K562 (cell line): Measurements from ENCODE around the gene NAT10. TPM values are rescaled to one million over a fixed set of nuclear protein-coding genes. Genes with fewer than 3 reads are reported as not detected.

ENCODE experiments used
- ATAC-seq: fragments of 200-7000 bp; cut with Tn5 transposase; 3 replicates; pipeline ENCODE4 v1.9.1; 2020; ENCODE audit warnings: moderate library complexity
- BruUV-seq: library from RNA; stranded (reverse); fragments of 400-500 nt; replicated peaks from 2 replicates; lab custom pipeline; 2021; lab: Mats Ljungman, UMichigan
- CTCF ChIA-PET: fragments of 300-600 bp; formaldehyde crosslinking; extraction: SDS; loops from one replicate; lab custom pipeline; 2021; ENCODE audit warnings: low intra/inter-chr PET ratio; lab: Yijun Ruan, JAX
- POLR2A ChIA-PET: fragments of 300-600, 350-650 bp; sonication (Branson Sonifier 250); formaldehyde crosslinking; extraction: SDS; loops from one replicate; lab custom pipeline; 2021; ENCODE audit warnings: antibody characterized with exemption, inconsistent platforms; lab: Yijun Ruan, JAX
- DNase-seq, 4 experiments: peaks; one replicate each; pipeline versions ENCODE4 v3.0.0 to v3.0.0-alpha.2; 2011 to 2018; ENCODE audit warnings: low spot score in 3 of 4, mixed read lengths in 3 of 4; ENCODE audit errors: extremely low read depth in 1 of 4
- FAIRE-seq: peaks from 2 replicates; lab custom pipeline; 2011; peaks lifted over from hg19 to GRCh38; lab: Jason Lieb, UNC
- H2AFZ ChIP-seq: 2 replicates; pipeline ENCODE4 v1.6.0; 2011; ENCODE audit warnings: low read depth, low read length, control low read depth, inconsistent platforms
- H3K27ac ChIP-seq: fragments of 200-600 bp; 3 replicates; pipeline ENCODE4 v1.8.0; 2011; ENCODE audit warnings: low read depth, mild to moderate bottlenecking, control low read depth, inconsistent platforms, low read length, moderate library complexity, mixed read lengths; ENCODE audit errors: extremely low read depth
- H3K27me3 ChIP-seq, 2 experiments: fragments of 300-600 bp in 1 of 2; 2 replicates in 1 of 2; 3 replicates in 1 of 2; pipeline versions ENCODE4 v1.6.0 to v1.8.0; 2011; ENCODE audit warnings: inconsistent platforms in 2 of 2, low read length in 2 of 2, mild to moderate bottlenecking in 1 of 2, mixed read lengths in 1 of 2, moderate library complexity in 1 of 2; ENCODE audit not compliant: control insufficient read depth in 2 of 2, insufficient read depth in 2 of 2
- H3K36me3 ChIP-seq: fragments of 300-600 bp; 3 replicates; pipeline ENCODE4 v1.8.0; 2011; ENCODE audit warnings: mild to moderate bottlenecking, low read length, inconsistent platforms; ENCODE audit not compliant: control insufficient read depth, insufficient read depth
- H3K4me1 ChIP-seq, 2 experiments: fragments of 200-600 bp in 1 of 2; replicated peaks in 1 of 2; 2 replicates in 1 of 2; 3 replicates in 1 of 2; pipeline versions ENCODE4 v1.5.1 to v1.8.0; 2011; ENCODE audit warnings: inconsistent platforms in 2 of 2, low read length in 2 of 2, mild to moderate bottlenecking in 1 of 2, mixed read lengths in 1 of 2, moderate library complexity in 1 of 2; ENCODE audit not compliant: control insufficient read depth in 2 of 2, insufficient read depth in 2 of 2
- H3K4me2 ChIP-seq: 2 replicates; pipeline ENCODE4 v1.6.1; 2011; ENCODE audit warnings: low read length, control low read depth, inconsistent platforms, mixed read lengths; ENCODE audit not compliant: insufficient read depth
- H3K4me3 ChIP-seq: fragments of 200-600 bp; sonication (generic), shearing (Covaris generic); 2 replicates; pipeline ENCODE4 v1.5.1; 2016; ENCODE audit warnings: control low read depth, inconsistent platforms
- H3K79me2 ChIP-seq: fragments of 200-600 bp; 3 replicates; pipeline ENCODE4 v1.8.0; 2011; ENCODE audit warnings: low read length, inconsistent platforms; ENCODE audit not compliant: control insufficient read depth, insufficient read depth
- H3K9ac ChIP-seq, 2 experiments: 2 replicates each; pipeline versions ENCODE4 v1.6.0 to v1.6.1; 2011; ENCODE audit warnings: low read depth in 2 of 2, low read length in 2 of 2, control low read depth in 1 of 2, inconsistent platforms in 1 of 2, mild to moderate bottlenecking in 1 of 2, mixed read lengths in 1 of 2; ENCODE audit not compliant: insufficient read depth in 1 of 2
- H3K9me1 ChIP-seq: one replicate; pipeline ENCODE4 v1.6.0; 2011; ENCODE audit warnings: inconsistent platforms, mild to moderate bottlenecking, low read length, moderate library complexity; ENCODE audit not compliant: control insufficient read depth, insufficient read depth
- H3K9me3 ChIP-seq: replicated peaks from 2 replicates; pipeline ENCODE4 v1.5.1; 2011; ENCODE audit warnings: low read depth, low read length, inconsistent platforms; ENCODE audit not compliant: control insufficient read depth, insufficient read depth
- H4K20me1 ChIP-seq: replicated peaks from 2 replicates; pipeline ENCODE4 v1.6.1; 2011; ENCODE audit warnings: low read length, inconsistent platforms, mixed read lengths; ENCODE audit not compliant: control insufficient read depth, insufficient read depth
- CTCF ChIP-seq, 3 experiments: IDR thresholded peaks in 2 of 3; conservative IDR thresholded peaks in 1 of 3; 2 replicates each; pipeline ENCODE4 v1.5.1; 2011 to 2012; ENCODE audit warnings: low read length in 3 of 3, mild to moderate bottlenecking in 3 of 3, control low read depth in 2 of 3, improper control_type of control experiment in 1 of 3, inconsistent platforms in 1 of 3, low read depth in 1 of 3, mixed read lengths in 1 of 3, moderate library complexity in 1 of 3; ENCODE audit not compliant: insufficient read depth in 2 of 3
- GTF3C2 ChIP-seq: IDR thresholded peaks from 3 replicates; pipeline ENCODE4 v1.6.1; 2011; ENCODE audit warnings: borderline replicate concordance, mild to moderate bottlenecking, moderate library complexity; ENCODE audit not compliant: insufficient read length; ENCODE audit errors: extremely low read depth
- SMC3 ChIP-seq: conservative IDR thresholded peaks from 2 replicates; pipeline ENCODE4 v1.6.1; 2011; ENCODE audit warnings: low read depth, low read length, improper control_type of control experiment; ENCODE audit not compliant: insufficient read depth
- TFAP4 ChIP-seq: sonication (generic); formaldehyde crosslinking; IDR thresholded peaks from 2 replicates; pipeline ENCODE4 v1.8.0; 2022; ENCODE audit warnings: missing genetic modification reagents, mild to moderate bottlenecking, moderate library complexity, borderline replicate concordance
- ZEB2 ChIP-seq: fragments of 450-650 bp; IDR thresholded peaks from 2 replicates; pipeline ENCODE4 v1.6.1; 2016
- ZNF134 ChIP-seq: fragments of 250-450 bp; sonication (Bioruptor Pico); conservative IDR thresholded peaks from 2 replicates; pipeline ENCODE4 v1.4.0; 2020
- ZNF146 ChIP-seq: IDR thresholded peaks from one replicate; pipeline ENCODE4 v1.6.1; 2018; ENCODE audit warnings: missing compliant biosample characterization; ENCODE audit not compliant: unreplicated experiment
- ZNF584 ChIP-seq: fragments of 200-800 bp; sonication (Bioruptor generic); IDR thresholded peaks from 2 replicates; pipeline ENCODE4 v1.6.1; 2016; ENCODE audit warnings: low read depth, mild to moderate bottlenecking, missing genetic modification characterization, missing compliant biosample characterization
- WGBS: fragments of 100-300 bp; shearing (Covaris generic); methylation state at CpG from one replicate; pipeline ENCODE4 v1.1.6; 2016; ENCODE audit warnings: low coverage, mixed read lengths; ENCODE audit not compliant: insufficient coverage; ENCODE audit errors: missing lambda C conversion rate; 5-methylcytosine and 5-hydroxymethylcytosine counted together
- in situ Hi-C: fragments of 300-500 bp; cut with MboI; formaldehyde crosslinking; loops from 4 replicates; pipeline ENCODE4 v1.15.0; 2018; ENCODE audit warnings: inconsistent platforms, mixed read lengths
- intact Hi-C: fragments of 100-400 bp; cut with micrococcal nuclease; formaldehyde crosslinking; loops from 2 replicates; pipeline ENCODE4 v1.14.2; 2022
- polyA plus RNA-seq, 8 experiments: library from polyadenylated mRNA; depleted of rRNA in 4 of 8; stranded (reverse) in 5 of 8; unstranded in 3 of 8; fragments of >200 nt; fragmentation: Nextera tagmentation in 2 of 8; fragmentation: Illumina TruSeq in 1 of 8; extraction: Ambion mirVana in 2 of 8; extraction: Trizol in 1 of 8; gene quantifications; 2 replicates each; pipeline versions ENCODE4 v1.2.1 to v1.2.3, GENCODE V29; 2011 to 2014; ENCODE audit warnings: inconsistent platforms in 1 of 8, missing spikeins in 1 of 8
- total RNA-seq, 7 experiments: library from RNA; depleted of rRNA in 6 of 7; stranded (reverse); fragments of >200 nt in 6 of 7; fragmentation: Illumina TruSeq in 2 of 7; extraction: Trizol in 2 of 7; gene quantifications; 2 replicates each; pipeline versions ENCODE4 v1.2.1 to v1.2.3, GENCODE V29; 2011 to 2021; ENCODE audit warnings: low replicate concordance in 1 of 7
- TF ChIP-seq, protein P1 (sequence below): fragments of 200-800 bp; sonication (Bioruptor generic); IDR thresholded peaks from 2 replicates; pipeline ENCODE4 v1.6.1; 2017; ENCODE audit warnings: missing genetic modification characterization, missing compliant biosample characterization

Gene NAT10
- total and polyA plus RNA-seq, 9 of the 15 experiments (the other 6 are each of a cell fraction or from before 2014, with no cell fraction given), result 55.4 to 125 (median 86.3) TPM

DNA sequence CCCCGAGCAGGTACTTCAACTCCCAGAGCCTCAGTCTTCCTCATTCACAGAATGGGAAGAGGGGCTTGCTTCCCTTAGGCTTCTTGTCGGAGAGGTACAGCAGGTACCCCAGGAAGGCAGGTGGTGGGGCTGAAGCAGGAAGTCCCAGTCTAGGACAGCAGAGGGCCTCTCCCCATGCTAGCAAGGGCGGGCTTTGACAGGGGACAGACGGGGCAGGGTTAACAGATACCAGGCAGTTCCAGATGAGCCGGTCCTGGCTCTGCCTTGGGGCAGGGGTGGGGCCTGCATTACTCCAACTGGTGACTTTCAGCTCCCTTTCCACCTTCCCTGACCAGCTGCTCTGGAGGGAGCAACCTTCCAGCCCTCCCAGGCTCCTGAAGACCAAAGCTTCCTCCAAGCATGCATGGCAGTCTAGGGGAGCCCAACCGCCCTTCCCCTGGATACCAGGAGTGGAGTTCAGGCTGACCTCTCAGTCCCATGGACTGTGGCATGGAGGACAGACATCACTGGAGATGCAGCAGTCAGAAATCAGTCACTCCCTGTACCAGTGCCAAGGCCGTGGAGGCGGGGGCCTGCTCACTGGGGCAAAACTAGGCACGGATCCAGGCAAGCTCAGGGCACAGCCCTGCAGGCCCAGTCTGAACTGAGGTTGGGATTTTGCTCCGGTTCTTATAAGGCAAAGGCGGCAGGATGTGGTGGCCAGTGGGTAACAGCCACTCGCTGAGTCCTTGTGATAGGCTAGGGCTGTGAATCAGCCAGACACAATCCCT, 60.5 kb downstream of the NAT10 start:
- Histone ChIP-seq H3K4me3 (no peak overlapping the region), H3K4me2 (no peak overlapping the region)

More for the DNA sequence above, 60.5 kb downstream of the NAT10 start:
- peaks cover 12% of the 10 kb centered on the region for H4K20me1 ChIP-seq
- ChIA-PET POLR2A (interaction anchor here (1.3 kb wide), 1 partner anchor 8 kb away, joined by 4 read pairs; no protein-coding TSS in a partner anchor), CTCF (interaction anchor here (1.2 kb wide), 1 partner anchor 194 kb away, joined by 3 read pairs; no protein-coding TSS in a partner anchor)
- no peaks in the 10 kb centered on the region for H3K9me3 ChIP-seq
- H3K27me3 ChIP-seq, result peaks cover 37 to 81% of the 10 kb centered on the region in 2 experiments
- WGBS, result 12% methylated on average over 12 of the region's 12 CpGs
- no peaks in the 10 kb centered on the region for H3K79me2 ChIP-seq
- in situ Hi-C loops (loop anchor here (25.0 kb wide), 1 partner anchor 329 kb away; no protein-coding TSS in a partner anchor), intact Hi-C loops (no loop called here)
- H3K9ac ChIP-seq, result peak overlapping the region in 1 of 2 experiments; percentile 27; a peak in 1 of 4 replicates
- H3K36me3 ChIP-seq, result no peaks in the 10 kb centered on the region
- H2AFZ ChIP-seq, result no peak overlapping the region
- TF ChIP-seq, protein P1, sequence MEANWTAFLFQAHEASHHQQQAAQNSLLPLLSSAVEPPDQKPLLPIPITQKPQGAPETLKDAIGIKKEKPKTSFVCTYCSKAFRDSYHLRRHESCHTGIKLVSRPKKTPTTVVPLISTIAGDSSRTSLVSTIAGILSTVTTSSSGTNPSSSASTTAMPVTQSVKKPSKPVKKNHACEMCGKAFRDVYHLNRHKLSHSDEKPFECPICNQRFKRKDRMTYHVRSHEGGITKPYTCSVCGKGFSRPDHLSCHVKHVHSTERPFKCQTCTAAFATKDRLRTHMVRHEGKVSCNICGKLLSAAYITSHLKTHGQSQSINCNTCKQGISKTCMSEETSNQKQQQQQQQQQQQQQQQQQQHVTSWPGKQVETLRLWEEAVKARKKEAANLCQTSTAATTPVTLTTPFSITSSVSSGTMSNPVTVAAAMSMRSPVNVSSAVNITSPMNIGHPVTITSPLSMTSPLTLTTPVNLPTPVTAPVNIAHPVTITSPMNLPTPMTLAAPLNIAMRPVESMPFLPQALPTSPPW (CRISPR knock-in tag), result no peak
- TF ChIP-seq ZNF134, result no peak
- TF ChIP-seq ZNF584 (CRISPR knock-in tag), result no peak
- no peak for TF ChIP-seq ZEB2
- TF ChIP-seq ZNF146 (CRISPR knock-in tag), result no peak
- 0 out of 2 replicates have a peak, but pooled peaks have one; percentile 17 for TF ChIP-seq TFAP4 (CRISPR knock-in tag)
- peak; percentile 8 to 33 (median 33); a peak in 3 of 6 replicates for TF ChIP-seq CTCF (IDR thresholded peaks at IDR 0.05 in 2 of 3, conservative IDR thresholded peaks at IDR 0.05 in 1 of 3; ENCODE audit: insufficient read depth in 2 of 3, low read depth in 1 of 3, low read length in 3 of 3)
- 0 out of 2 replicates have a peak, but pooled peaks have one; percentile 32 for TF ChIP-seq SMC3
- no peak for TF ChIP-seq GTF3C2
- FAIRE-seq, result no peak
- peak; percentile 65 for ATAC-seq
- H3K27ac ChIP-seq, result no peak overlapping the region
- no peaks in the 10 kb centered on the region for H3K9me1 ChIP-seq
- DNase-seq, result peak; percentile 17 to 57 (median 46)
- BruUV-seq, result no TSS peak
- H3K4me1 ChIP-seq, result peaks cover 8 to 12% of the 10 kb centered on the region in 2 experiments; a peak in 4 of 5 replicates
